Measurements from ENCODE around the gene BRPF1.

DNA sequence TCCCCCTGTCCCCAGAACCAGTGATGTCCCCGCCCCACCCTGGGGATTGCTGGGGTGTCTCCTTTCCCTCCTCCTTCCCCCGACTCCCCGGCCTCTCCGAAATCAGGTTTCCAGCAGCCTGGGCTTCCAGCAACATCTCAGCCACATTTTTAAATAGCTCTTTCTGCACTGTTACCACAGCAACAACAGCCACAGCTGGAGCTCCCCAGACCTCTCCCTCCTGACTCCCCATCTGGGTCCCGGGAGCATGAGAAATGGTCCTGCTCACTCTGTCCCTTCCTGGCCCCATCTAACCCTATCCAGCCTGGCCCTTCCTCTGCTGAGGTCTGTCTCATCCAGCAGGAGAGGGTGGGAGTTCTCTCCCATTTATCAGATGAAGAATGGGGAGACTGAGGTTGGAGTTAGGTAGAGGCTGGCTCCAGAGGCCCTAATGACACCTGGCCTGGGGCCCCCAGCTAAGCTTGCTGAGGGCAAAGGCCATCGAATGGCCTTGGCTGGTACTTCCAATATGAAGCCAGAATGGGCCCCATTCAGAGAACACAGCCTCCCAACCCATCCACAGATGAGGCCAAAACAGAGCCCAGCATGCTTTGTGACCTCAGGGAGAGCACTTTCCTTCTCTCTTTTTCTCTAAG lies 36.7 kb downstream of the BRPF1 start:
- TF ChIP-seq, protein P1, sequence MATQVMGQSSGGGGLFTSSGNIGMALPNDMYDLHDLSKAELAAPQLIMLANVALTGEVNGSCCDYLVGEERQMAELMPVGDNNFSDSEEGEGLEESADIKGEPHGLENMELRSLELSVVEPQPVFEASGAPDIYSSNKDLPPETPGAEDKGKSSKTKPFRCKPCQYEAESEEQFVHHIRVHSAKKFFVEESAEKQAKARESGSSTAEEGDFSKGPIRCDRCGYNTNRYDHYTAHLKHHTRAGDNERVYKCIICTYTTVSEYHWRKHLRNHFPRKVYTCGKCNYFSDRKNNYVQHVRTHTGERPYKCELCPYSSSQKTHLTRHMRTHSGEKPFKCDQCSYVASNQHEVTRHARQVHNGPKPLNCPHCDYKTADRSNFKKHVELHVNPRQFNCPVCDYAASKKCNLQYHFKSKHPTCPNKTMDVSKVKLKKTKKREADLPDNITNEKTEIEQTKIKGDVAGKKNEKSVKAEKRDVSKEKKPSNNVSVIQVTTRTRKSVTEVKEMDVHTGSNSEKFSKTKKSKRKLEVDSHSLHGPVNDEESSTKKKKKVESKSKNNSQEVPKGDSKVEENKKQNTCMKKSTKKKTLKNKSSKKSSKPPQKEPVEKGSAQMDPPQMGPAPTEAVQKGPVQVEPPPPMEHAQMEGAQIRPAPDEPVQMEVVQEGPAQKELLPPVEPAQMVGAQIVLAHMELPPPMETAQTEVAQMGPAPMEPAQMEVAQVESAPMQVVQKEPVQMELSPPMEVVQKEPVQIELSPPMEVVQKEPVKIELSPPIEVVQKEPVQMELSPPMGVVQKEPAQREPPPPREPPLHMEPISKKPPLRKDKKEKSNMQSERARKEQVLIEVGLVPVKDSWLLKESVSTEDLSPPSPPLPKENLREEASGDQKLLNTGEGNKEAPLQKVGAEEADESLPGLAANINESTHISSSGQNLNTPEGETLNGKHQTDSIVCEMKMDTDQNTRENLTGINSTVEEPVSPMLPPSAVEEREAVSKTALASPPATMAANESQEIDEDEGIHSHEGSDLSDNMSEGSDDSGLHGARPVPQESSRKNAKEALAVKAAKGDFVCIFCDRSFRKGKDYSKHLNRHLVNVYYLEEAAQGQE (IDR thresholded peaks at IDR 0.05; ENCODE audit: insufficient read depth in 1 of 2, low read depth in 2 of 2, low read length in 2 of 2), result no peak
- no peak for TF ChIP-seq POLR2AphosphoS5 (IDR thresholded peaks at IDR 0.05; ENCODE audit: low read depth, low read length)
- TF ChIP-seq SIN3A (IDR thresholded peaks at IDR 0.05; ENCODE audit: borderline replicate concordance, insufficient read depth, low read length), result no peak

All from PFSK-1 (cell line).